ENCODE measurements around the gene CD6.

DNA sequence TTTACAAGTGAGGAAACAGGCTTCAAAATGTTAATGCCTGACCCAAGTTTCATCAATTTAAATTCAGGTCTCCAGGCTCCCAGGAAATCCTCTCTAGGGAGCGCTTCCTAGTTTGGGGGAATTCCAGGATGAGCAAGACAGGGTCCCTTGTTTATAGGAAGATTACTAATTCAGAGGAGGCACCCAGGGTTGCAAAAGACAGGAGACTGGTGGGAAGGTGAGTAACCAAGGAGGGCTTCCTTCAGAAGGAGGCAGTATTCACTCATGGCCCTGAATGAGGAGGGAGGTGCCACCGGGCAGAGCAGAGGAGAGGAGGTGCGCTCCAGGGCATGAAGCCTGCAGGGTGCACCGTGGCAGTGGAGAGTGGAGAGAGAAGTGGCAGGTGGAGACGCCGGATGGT, 45.6 kb upstream of the CD6 start:
- TF ChIP-seq, protein P1, sequence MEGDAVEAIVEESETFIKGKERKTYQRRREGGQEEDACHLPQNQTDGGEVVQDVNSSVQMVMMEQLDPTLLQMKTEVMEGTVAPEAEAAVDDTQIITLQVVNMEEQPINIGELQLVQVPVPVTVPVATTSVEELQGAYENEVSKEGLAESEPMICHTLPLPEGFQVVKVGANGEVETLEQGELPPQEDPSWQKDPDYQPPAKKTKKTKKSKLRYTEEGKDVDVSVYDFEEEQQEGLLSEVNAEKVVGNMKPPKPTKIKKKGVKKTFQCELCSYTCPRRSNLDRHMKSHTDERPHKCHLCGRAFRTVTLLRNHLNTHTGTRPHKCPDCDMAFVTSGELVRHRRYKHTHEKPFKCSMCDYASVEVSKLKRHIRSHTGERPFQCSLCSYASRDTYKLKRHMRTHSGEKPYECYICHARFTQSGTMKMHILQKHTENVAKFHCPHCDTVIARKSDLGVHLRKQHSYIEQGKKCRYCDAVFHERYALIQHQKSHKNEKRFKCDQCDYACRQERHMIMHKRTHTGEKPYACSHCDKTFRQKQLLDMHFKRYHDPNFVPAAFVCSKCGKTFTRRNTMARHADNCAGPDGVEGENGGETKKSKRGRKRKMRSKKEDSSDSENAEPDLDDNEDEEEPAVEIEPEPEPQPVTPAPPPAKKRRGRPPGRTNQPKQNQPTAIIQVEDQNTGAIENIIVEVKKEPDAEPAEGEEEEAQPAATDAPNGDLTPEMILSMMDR (IDR thresholded peaks at IDR 0.05), result no peak
- TF ChIP-seq POLR2A (IDR thresholded peaks at IDR 0.05), result no peak

Data from lower leg skin (tissue), 3 donors.